COLO668 (cell line): ENCODE measurements around the gene TMEM266.
A peak's percentile ranks its signal among the peaks of the same experiment; 100 is the strongest.

ENCODE experiments used
- DNase-seq: peaks from one replicate; lab custom pipeline; 2025; ENCODE audit not compliant: unreplicated experiment; lab: John Stamatoyannopoulos, UW

TMEM266 gene

GRCh38 chr15:76123031-76123430 lies 63.2 kb downstream of the TMEM266 start:
- no peak for DNase-seq

- DNase-seq, result no peak
These were observed 67.4 kb downstream of the TMEM266 start for GRCh38 chr15:76127169-76127568.

GRCh38 chr15:76127880-76128279 lies 68.1 kb downstream of the TMEM266 start:
- DNase-seq, result no peak

- DNase-seq, result no peak
These were observed 74.8 kb downstream of the TMEM266 start for GRCh38 chr15:76134537-76134936.

- DNase-seq, result no peak
These were observed 75.7 kb downstream of the TMEM266 start for GRCh38 chr15:76135516-76135915.

- no peak for DNase-seq
These were observed 78.7 kb downstream of the TMEM266 start for GRCh38 chr15:76138436-76138835.

- peak; percentile 73 for DNase-seq
These were observed 79.7 kb downstream of the TMEM266 start for GRCh38 chr15:76139368-76140073.

- DNase-seq, result peak; percentile 26
These were observed 80.3 kb downstream of the TMEM266 start for GRCh38 chr15:76140074-76140464.

GRCh38 chr15:76146812-76147211 lies 87.0 kb downstream of the TMEM266 start:
- DNase-seq, result no peak

- DNase-seq, result peak; percentile 42
These were observed 88.3 kb downstream of the TMEM266 start for GRCh38 chr15:76147906-76148570.

GRCh38 chr15:76149291-76149915 lies 89.6 kb downstream of the TMEM266 start:
- no peak for DNase-seq

GRCh38 chr15:76150513-76150912 lies 90.7 kb downstream of the TMEM266 start:
- DNase-seq, result no peak

- peak; percentile 66 for DNase-seq
These were observed 91.3 kb downstream of the TMEM266 start for GRCh38 chr15:76150971-76151598.

GRCh38 chr15:76151599-76151974 lies 91.8 kb downstream of the TMEM266 start:
- DNase-seq, result no peak

- no peak for DNase-seq
These were observed 92.4 kb downstream of the TMEM266 start for GRCh38 chr15:76152197-76152596.

- DNase-seq, result peak; percentile 61
These were observed 93.7 kb downstream of the TMEM266 start for GRCh38 chr15:76153241-76154197.

GRCh38 chr15:76155731-76156130 lies 95.9 kb downstream of the TMEM266 start:
- no peak for DNase-seq

- DNase-seq, result no peak
These were observed 98.4 kb downstream of the TMEM266 start for GRCh38 chr15:76158226-76158625.

GRCh38 chr15:76158815-76159214 lies 99.0 kb downstream of the TMEM266 start:
- DNase-seq, result no peak

GRCh38 chr15:76159282-76159681 lies 99.5 kb downstream of the TMEM266 start:
- no peak for DNase-seq
